IgD-negative memory B cell (primary cell): ENCODE data around the gene DSTN. TPM values are rescaled to one million over a fixed set of nuclear protein-coding genes. Genes with fewer than 3 reads are reported as not detected.

Experiments used
- H3K27ac Mint-ChIP-seq, 3 donors: one replicate each; pipeline ENCODE4 v1.8.0; 2020 to 2022; ENCODE audit warnings: mild to moderate bottlenecking in 3 of 3, mixed read lengths in 3 of 3, moderate library complexity in 1 of 3
- H3K27me3 Mint-ChIP-seq: one replicate; pipeline ENCODE4 v1.8.0; 2021; ENCODE audit warnings: mixed read lengths
- H3K36me3 Mint-ChIP-seq: one replicate; pipeline ENCODE4 v1.8.0; 2020; ENCODE audit warnings: mild to moderate bottlenecking, mixed read lengths
- H3K4me1 Mint-ChIP-seq, 3 donors: one replicate each; pipeline ENCODE4 v1.8.0; 2020 to 2022; ENCODE audit warnings: mixed read lengths in 3 of 3, mild to moderate bottlenecking in 1 of 3
- H3K4me3 Mint-ChIP-seq, 4 donors: one replicate each; pipeline ENCODE4 v1.8.0; 2020 to 2022; ENCODE audit warnings: mild to moderate bottlenecking in 4 of 4, mixed read lengths in 4 of 4, moderate library complexity in 3 of 4
- H3K9me3 Mint-ChIP-seq, 3 donors: one replicate each; pipeline ENCODE4 v1.8.0; 2020 to 2021; ENCODE audit warnings: mixed read lengths in 3 of 3, mild to moderate bottlenecking in 1 of 3
- polyA plus RNA-seq: library from polyadenylated mRNA; unstranded; fragments of 300-500 nt; fragmentation: Illumina TruSeq; gene quantifications from one replicate; pipeline ENCODE4 v1.2.3, GENCODE V29; 2021

The DSTN gene
- polyA plus RNA-seq, 1 donor from 2014 or later, result 32.1 TPM

DNA sequence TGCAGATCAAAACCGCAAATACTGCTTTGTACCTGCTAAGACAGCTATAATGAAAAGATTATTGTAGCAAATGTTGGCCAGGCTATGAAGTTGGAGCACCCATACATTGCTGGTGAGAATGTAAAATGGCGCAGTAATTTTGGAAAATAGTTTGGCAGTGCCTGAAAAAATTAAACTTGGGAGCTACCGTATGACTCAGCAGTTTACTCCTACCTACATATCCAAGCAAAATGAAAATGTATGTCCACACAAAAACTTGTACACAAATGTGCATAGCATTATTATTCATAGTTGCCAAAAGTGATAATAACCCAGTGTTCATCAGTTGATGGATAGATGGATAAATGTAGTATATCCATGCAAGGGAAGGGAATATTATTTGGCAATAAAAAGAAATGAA, 13.3 kb downstream of the DSTN start:
- peaks cover 0 to 2% (median 2%) of the 10 kb centered on the region in 3 donors for H3K4me1 Mint-ChIP-seq
- peaks cover 2% of the 10 kb centered on the region for H3K36me3 Mint-ChIP-seq
- H3K9me3 Mint-ChIP-seq, result no peaks in the 10 kb centered on the region
- no peak overlapping the region for H3K27ac Mint-ChIP-seq
- no peak overlapping the region for H3K4me3 Mint-ChIP-seq
- no peaks in the 10 kb centered on the region for H3K27me3 Mint-ChIP-seq

DNA sequence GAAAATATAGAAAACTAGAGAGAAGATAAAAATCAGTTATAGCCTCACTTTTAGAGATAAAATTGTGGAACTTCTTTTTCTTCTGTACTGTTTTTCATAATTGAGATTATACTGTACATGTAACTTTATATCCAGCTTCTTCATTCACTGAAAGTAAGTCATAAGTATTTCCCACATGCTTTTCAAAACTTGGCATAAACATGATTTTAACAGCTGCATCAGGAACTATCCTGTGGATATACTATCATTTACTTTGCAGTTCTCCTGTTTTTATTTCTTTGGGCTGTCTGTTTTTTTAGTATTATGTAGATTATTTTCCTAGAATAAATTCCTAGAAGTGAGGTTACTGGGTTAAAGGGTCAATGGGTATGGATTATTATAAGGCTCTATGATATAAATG, 14.8 kb downstream of the DSTN start:
- H3K4me3 Mint-ChIP-seq, result no peak overlapping the region
- H3K27me3 Mint-ChIP-seq, result no peaks in the 10 kb centered on the region
- H3K9me3 Mint-ChIP-seq, result no peaks in the 10 kb centered on the region
- H3K36me3 Mint-ChIP-seq, result peaks cover 5% of the 10 kb centered on the region
- peaks cover 0 to 2% (median 2%) of the 10 kb centered on the region in 3 donors for H3K4me1 Mint-ChIP-seq
- peak overlapping the region in 1 of 3 donors; percentile 28 for H3K27ac Mint-ChIP-seq

DNA sequence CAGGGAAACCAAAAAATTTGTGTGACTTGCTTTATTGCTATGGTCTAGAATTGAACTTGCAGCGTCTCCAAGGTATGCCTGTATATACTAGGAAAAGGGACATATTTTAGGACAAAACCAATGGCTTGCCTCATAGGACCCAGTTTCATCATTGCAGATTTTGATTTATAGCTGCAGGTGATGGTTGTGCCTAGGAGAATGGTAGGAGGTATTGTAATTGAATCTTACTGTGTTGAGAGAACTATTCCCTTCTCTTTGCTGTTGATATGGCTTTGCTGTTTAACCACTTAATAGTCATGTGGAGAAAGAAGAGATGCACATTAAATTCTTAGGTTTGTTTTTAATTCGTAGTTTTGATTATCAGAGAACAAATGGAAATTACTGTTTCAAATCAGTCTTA, 16.4 kb downstream of the DSTN start:
- no peaks in the 10 kb centered on the region for H3K9me3 Mint-ChIP-seq
- H3K27ac Mint-ChIP-seq, result no peak overlapping the region
- H3K27me3 Mint-ChIP-seq, result no peaks in the 10 kb centered on the region
- peaks cover 5% of the 10 kb centered on the region for H3K36me3 Mint-ChIP-seq
- H3K4me3 Mint-ChIP-seq, result no peak overlapping the region
- peaks cover 0 to 3% (median 2%) of the 10 kb centered on the region in 3 donors for H3K4me1 Mint-ChIP-seq

DNA sequence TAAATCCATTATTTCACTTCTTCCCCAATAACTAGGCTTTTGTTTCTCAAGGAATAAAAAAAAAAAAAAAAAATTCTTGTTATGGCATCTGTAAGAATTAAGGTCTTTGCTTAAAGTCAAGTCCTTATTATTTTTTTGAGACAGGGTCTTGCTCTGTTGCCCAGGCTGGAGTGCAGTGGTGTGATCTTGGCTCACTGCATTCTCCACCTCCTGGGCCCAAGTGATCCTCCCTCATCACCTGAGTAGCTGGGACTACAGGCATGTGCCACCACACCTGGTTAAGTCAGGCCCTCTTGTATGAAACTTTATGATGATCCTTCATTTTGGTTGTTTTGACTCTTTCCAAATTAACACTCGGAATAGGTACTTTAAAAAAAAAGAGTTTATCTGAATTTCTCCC, 17.3 kb downstream of the DSTN start:
- no peak overlapping the region for H3K27ac Mint-ChIP-seq

DNA sequence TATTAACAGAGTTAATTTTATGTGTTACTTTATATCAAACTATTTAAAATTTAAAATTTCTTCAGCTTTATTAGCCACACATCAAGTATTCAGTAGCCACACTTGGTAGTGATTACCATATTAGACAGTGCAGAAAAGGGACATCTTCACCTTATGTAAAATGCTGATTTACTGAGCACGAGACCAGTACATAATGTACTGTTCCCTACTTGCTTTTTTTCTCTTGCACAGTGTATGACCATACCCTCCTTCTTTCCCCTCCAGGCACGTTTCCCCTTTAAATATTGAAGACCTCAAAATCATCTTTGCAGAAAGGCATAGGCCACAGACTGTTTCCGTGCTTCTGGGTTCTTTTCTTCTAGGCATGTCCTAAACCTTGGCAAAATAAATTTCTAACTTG, 17.9 kb downstream of the DSTN start:
- Mint-ChIP-seq H3K9me3 (no peaks in the 10 kb centered on the region), H3K27ac (peak overlapping the region in 1 of 3 donors; percentile 13), H3K27me3 (no peaks in the 10 kb centered on the region), H3K4me1 (peaks cover 0 to 3% (median 2%) of the 10 kb centered on the region in 3 donors), H3K36me3 (peaks cover 3% of the 10 kb centered on the region), H3K4me3 (no peak overlapping the region)

More for the DNA sequence above, 17.3 kb downstream of the DSTN start:
- H3K9me3 Mint-ChIP-seq, result no peaks in the 10 kb centered on the region
- peaks cover 3% of the 10 kb centered on the region for H3K36me3 Mint-ChIP-seq
- H3K4me1 Mint-ChIP-seq, result peaks cover 0 to 3% (median 2%) of the 10 kb centered on the region in 3 donors
- no peak overlapping the region for H3K4me3 Mint-ChIP-seq
- no peaks in the 10 kb centered on the region for H3K27me3 Mint-ChIP-seq

DNA sequence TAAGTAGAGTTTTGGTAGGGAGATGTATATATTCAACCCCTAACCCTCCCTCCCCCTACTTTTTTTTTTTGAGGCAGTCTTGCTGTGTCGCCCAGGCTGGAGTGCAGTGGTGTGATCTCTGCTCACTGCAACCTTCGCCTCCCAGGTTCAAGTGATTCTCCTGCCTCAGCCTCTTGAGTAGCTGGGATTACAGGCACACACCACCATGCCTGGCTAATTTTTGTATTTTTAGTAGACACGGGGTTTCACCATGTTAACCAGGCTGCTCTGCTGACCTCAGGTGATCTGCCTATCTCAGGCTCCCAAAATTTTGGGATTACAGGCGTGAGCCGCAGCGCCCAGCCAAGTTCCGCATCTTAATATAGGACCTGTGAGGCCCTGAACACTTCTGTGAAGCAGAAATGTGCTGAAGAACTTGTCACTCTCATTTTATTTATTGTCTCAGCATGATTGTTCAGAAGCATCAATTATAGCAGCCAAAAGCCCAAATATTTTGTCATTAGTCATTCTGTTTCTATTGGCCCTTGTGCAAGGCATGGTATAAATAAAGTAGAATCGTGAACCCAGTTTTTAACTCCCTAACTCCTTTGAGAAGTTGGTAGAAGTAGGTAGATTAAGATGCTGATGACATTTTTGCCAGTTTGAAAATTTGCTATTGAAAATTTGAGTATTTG, 19.4 kb downstream of the DSTN start:
- H3K27ac Mint-ChIP-seq, result no peak overlapping the region
- no peaks in the 10 kb centered on the region for H3K27me3 Mint-ChIP-seq
- H3K4me1 Mint-ChIP-seq, result peaks cover 0 to 3% (median 2%) of the 10 kb centered on the region in 3 donors
- H3K4me3 Mint-ChIP-seq, result no peak overlapping the region
- H3K9me3 Mint-ChIP-seq, result no peaks in the 10 kb centered on the region
- peaks cover 3% of the 10 kb centered on the region for H3K36me3 Mint-ChIP-seq

DNA sequence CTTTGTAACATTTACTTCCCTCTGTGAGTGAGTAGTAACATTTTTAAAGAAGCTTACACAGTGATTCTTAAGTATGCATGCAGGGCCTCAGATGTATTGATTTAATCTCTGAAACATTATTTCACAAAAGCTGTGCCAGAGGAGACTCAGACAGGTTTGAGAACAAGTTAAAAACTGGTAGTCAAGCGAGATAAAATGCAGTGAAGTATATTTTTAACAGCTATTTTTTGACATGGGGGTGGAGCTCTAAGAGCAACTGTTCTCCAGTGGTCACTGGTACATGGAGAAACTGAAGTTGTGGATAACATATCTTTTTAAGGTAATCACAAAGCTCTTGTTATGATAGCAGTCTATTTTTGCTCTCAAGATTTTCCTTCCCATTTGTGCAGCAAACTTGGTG, 20.4 kb downstream of the DSTN start:
- H3K4me1 Mint-ChIP-seq, result peaks cover 0 to 5% (median 3%) of the 10 kb centered on the region in 3 donors

DNA sequence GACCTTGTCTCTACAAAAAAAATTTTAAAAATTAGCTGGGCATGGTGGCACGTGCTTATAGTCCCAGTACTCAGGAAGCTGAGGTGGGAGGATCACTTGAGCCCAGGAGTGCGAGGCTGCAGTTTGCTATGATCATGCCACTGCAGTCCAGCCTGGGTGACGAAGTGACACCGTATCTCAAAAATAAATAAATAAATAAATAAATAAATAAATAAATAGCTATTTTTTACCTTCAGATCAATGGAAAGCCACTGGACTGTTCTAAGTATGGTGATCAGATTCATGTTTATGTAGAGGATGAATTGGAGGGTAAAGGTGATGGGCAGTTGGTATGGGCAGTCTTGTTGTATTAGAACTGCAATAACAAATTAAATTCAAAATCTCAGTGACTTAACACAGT, 24.0 kb downstream of the DSTN start:
- no peak overlapping the region for H3K27ac Mint-ChIP-seq

More for the DNA sequence above, 20.4 kb downstream of the DSTN start:
- H3K4me3 Mint-ChIP-seq, result no peak overlapping the region
- no peaks in the 10 kb centered on the region for H3K27me3 Mint-ChIP-seq
- H3K27ac Mint-ChIP-seq, result no peak overlapping the region
- peaks cover 3% of the 10 kb centered on the region for H3K36me3 Mint-ChIP-seq
- no peaks in the 10 kb centered on the region for H3K9me3 Mint-ChIP-seq

DNA sequence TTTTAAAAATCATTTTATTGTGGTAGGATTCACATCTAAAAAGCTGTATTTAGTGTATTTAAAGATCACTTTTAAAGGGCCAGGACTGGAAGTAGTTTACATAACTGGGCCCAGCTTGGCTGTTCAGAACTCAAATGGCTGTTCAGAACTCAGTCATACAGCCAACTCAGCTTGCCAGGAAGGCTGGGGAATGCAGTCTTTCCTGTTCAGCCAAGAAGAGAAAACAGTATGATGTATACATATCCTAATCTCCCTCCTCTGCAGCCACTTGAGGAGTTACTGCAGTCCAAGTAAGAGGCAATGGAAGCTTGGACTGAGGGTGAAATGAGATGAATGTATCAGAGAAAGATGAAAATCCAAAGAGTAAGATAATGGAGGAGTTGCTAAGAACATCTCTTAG, 24.6 kb downstream of the DSTN start:
- Mint-ChIP-seq H3K9me3 (peaks cover 0 to 6% (median 0%) of the 10 kb centered on the region in 3 donors), H3K4me3 (no peak overlapping the region), H3K36me3 (peaks cover 3% of the 10 kb centered on the region), H3K27ac (peak overlapping the region in 1 of 3 donors; percentile 28), H3K4me1 (peaks cover 3 to 8% (median 5%) of the 10 kb centered on the region in 3 donors), H3K27me3 (no peaks in the 10 kb centered on the region)

More for the DNA sequence above, 24.0 kb downstream of the DSTN start:
- Mint-ChIP-seq H3K9me3 (peaks cover 0 to 6% (median 0%) of the 10 kb centered on the region in 3 donors), H3K27me3 (no peaks in the 10 kb centered on the region), H3K36me3 (peaks cover 4% of the 10 kb centered on the region), H3K4me1 (peaks cover 3 to 8% (median 5%) of the 10 kb centered on the region in 3 donors), H3K4me3 (no peak overlapping the region)

DNA sequence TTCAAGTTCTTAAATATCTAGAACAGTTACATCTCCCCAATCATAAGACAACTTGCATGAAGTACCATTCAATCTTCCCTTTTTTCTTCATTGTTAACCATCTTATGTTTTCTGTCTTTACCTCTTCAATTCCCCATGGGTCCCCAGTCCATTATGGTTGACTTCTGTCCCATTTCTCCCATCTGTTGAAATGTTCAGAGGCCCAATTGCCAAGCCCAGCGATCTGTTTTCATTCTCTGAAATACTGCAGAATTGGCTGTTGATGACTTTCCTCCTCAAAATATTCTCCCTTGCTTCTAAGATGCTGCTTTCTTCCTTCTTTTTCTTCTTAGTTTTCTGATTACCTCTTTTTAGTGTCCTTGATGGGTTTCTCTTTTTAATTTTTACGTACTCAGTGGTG, 26.0 kb downstream of the DSTN start:
- Mint-ChIP-seq H3K27ac (no peak overlapping the region), H3K9me3 (peaks cover 0 to 6% (median 0%) of the 10 kb centered on the region in 3 donors), H3K4me3 (no peak overlapping the region), H3K36me3 (peaks cover 3% of the 10 kb centered on the region), H3K4me1 (peaks cover 0 to 8% (median 5%) of the 10 kb centered on the region in 3 donors), H3K27me3 (no peaks in the 10 kb centered on the region)

DNA sequence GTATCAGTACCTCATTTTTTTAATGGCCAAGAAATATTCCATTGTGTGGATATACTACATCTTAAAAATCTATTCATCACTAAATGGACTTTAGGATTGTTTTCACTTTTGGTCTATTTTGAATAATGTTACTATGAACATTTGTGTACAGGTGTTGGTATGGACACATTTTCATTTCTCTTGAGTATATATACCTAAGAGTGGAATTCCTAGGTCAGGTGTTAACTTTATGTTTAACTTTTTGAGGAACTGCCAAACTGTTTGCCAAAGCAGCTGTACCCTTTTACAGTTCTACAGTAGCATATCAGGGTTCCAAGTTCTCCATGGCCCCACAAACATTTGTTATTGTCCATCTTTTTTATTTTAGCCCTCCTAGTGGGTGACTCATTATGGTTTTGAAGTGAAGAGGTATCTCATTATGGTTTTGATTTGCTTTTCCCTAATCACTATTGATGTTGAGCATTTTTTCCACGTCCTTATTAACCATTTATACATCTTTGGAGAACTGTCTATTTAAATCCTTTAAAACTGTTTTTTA, 28.2 kb downstream of the DSTN start:
- peaks cover 0 to 8% (median 5%) of the 10 kb centered on the region in 3 donors for H3K4me1 Mint-ChIP-seq
- peaks cover 0 to 6% (median 0%) of the 10 kb centered on the region in 3 donors for H3K9me3 Mint-ChIP-seq
- H3K27ac Mint-ChIP-seq, result no peak overlapping the region
- H3K4me3 Mint-ChIP-seq, result no peak overlapping the region
- no peaks in the 10 kb centered on the region for H3K27me3 Mint-ChIP-seq
- H3K36me3 Mint-ChIP-seq, result peaks cover 5% of the 10 kb centered on the region

DNA sequence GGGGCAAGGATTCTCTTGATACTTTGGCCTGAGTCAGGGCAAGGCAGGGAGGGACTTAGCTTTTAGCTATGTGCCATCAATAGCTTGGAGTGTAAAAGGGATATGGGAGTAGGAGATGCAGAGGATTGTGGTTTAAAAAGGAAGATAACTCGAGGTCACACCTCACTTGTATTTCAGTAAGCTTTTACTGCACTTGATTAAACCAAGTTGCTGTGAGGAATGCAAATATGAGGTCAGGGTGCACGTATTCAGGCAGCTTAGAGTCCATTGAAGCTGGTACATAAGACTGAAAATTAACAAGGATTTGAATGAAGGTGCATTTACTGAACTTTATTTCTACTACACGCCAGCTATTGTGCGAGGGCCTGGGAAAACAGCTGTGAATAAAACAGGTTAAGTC, 32.1 kb downstream of the DSTN start:
- Mint-ChIP-seq H3K36me3 (peaks cover 8% of the 10 kb centered on the region), H3K9me3 (peaks cover 0 to 6% (median 0%) of the 10 kb centered on the region in 3 donors), H3K27me3 (no peaks in the 10 kb centered on the region), H3K4me3 (no peak overlapping the region), H3K27ac (no peak overlapping the region), H3K4me1 (no peaks in the 10 kb centered on the region)

DNA sequence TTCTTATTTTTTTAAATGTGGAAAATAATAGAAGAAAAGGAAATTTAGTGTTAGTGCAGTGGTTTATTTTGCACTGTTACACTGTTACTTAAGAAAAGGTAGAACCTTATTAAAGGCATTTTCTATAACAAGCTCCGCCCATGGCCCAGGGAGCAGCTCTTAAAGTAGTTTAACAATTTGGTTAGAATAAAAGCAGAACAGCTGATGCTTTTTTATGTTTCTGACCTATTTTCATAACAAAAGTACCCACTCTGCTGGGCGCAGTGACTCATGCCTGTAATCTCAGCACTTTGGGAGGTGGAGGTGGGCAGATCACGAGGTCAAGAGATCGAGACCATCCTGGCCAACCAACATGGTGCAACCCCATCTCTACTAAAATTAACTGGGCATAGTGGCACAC, 32.6 kb downstream of the DSTN start:
- Mint-ChIP-seq H3K4me3 (no peak overlapping the region), H3K4me1 (no peaks in the 10 kb centered on the region), H3K27me3 (no peaks in the 10 kb centered on the region), H3K9me3 (peaks cover 0 to 4% (median 0%) of the 10 kb centered on the region in 3 donors), H3K36me3 (peaks cover 8% of the 10 kb centered on the region), H3K27ac (no peak overlapping the region)

DNA sequence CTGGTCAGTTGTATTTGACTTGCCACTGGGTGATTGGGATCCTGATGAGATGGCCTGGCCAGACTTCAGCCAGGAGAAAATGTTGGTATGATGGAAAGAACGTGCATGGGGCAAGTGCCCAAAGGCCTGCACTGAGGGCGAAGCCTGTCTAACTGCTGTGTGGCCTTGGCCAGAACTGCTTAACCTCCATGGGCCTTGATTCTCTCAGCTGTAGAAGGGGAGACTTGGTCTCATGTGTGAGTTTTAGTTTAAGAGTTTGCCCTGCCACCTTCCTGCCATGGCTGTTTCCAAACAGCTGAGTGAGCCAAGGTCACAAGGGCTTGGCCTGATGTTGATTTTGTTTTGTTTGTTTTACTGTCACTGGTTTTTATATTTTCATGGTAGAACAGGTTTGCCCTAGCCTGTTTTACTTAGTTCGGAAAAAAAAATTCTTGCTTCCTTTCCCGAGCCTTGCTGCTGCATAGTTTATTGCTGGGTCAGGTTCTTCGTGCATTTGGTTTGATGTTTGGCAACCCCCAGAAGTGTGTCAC, 35.3 kb downstream of the DSTN start:
- Mint-ChIP-seq H3K36me3 (peaks cover 8% of the 10 kb centered on the region), H3K27me3 (no peaks in the 10 kb centered on the region), H3K27ac (no peak overlapping the region), H3K4me3 (no peak overlapping the region), H3K4me1 (peaks cover 0 to 4% (median 3%) of the 10 kb centered on the region in 3 donors), H3K9me3 (no peaks in the 10 kb centered on the region)

DNA sequence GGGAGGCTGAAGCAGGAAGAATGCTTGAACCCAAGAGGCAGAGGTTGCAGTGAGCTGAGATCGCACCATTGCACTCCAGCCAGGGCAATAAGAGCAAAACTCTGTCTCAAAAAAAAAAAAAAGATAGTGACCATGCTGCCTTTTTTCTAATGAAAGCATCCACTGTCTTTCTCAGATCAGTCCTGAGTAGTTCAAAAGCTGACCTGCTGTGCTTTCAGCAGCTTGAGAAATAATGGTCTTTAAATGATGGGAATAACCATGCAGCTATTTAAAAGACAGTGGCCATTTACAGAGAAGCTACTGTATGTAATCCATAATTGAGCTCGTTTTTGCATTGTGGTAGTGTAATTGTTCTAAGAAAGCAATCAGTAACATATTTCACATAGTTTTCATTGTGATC, 36.1 kb downstream of the DSTN start:
- H3K36me3 Mint-ChIP-seq, result peaks cover 8% of the 10 kb centered on the region
- H3K27ac Mint-ChIP-seq, result no peak overlapping the region
- no peaks in the 10 kb centered on the region for H3K27me3 Mint-ChIP-seq
- peaks cover 2 to 7% (median 7%) of the 10 kb centered on the region in 3 donors for H3K4me1 Mint-ChIP-seq
- H3K4me3 Mint-ChIP-seq, result no peak overlapping the region
- H3K9me3 Mint-ChIP-seq, result no peaks in the 10 kb centered on the region
